Measurements from ENCODE around the gene DNM1. TPM values are rescaled to one million over a fixed set of nuclear protein-coding genes. Genes with fewer than 3 reads are reported as not detected.

The DNM1 gene
- total and polyA plus RNA-seq, 2 of the 8 experiments (the other 6 are each of a cell fraction or from before 2014, with no cell fraction given), result 34.3 to 62.7 TPM

DNA sequence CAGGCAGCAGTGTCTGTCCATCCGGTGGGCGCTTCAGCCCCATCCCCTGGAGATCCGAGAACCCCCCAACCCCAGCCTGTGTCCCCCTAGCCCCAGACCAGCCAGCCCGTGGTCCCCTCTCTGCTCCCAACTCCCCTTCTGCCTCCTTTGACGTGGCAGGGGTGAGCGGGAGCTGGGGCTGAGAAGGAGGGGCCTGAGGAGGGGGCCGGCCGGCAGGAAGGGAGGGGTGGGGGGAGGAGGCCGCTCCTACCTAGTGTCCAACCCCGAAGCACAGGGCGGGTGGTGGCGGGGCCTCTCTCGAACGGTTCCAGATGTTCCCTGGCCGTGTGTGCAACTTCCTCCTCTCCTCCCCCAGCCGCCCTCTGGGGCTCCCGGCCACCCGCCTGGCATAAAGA lies 41.7 kb downstream of the DNM1 start:
- H2BK120ac ChIP-seq (replicated peaks; ENCODE audit: low read depth, low read length), result no peak overlapping the region
- TF ChIP-seq HDAC6 (IDR thresholded peaks at IDR 0.05; ENCODE audit: low read depth, low read length) (no peak), CEBPB (IDR thresholded peaks at IDR 0.05; ENCODE audit: low read depth, low read length) (no peak), CHD1 (IDR thresholded peaks at IDR 0.05; ENCODE audit: low read depth, low read length) (no peak), TCF12 (IDR thresholded peaks at IDR 0.05; ENCODE audit: low read depth, low read length) (0 out of 2 replicates have a peak, but pooled peaks have one; percentile 68)
- H2AFZ ChIP-seq (ENCODE audit: low read length), result no peak overlapping the region
- no peak overlapping the region for H3K23ac ChIP-seq (ENCODE audit: insufficient read length)
- H3K79me1 ChIP-seq (ENCODE audit: low read depth, low read length), result no peaks in the 10 kb centered on the region
- peak overlapping the region in 1 of 2 experiments; percentile 14; a peak in 2 of 4 replicates for H3K4me2 ChIP-seq (ENCODE audit: insufficient read depth in 1 of 2, low read depth in 2 of 2, low read length in 2 of 2)
- 47% methylated on average over 3 of the region's 18 CpGs; no CpG with 5 or more reads in 1 of the 2 experiments for WGBS, 2 experiments (ENCODE audit: extremely low coverage in 1 of 2, insufficient coverage in 1 of 2, insufficient read length in 1 of 2, insufficient replicate concordance in 2 of 2, low coverage in 1 of 2, low lambda C conversion rate in 2 of 2, missing lambda C conversion rate in 1 of 2)
- H2BK20ac ChIP-seq (ENCODE audit: low read length), result no peak overlapping the region
- H3K23me2 ChIP-seq (ENCODE audit: low read depth, low read length), result peaks cover 9% of the 10 kb centered on the region; the same call in 1 of the 2 replicates
- FAIRE-seq, result no peak
- H4K8ac ChIP-seq (ENCODE audit: extremely low read depth, insufficient read depth, low read length), result no peak overlapping the region; the same call in 1 of the 2 replicates
- H2AK5ac ChIP-seq (ENCODE audit: low read depth, low read length), result peak overlapping the region; percentile 90; the same call in 1 of the 2 replicates
- no peaks in the 10 kb centered on the region for H3K79me2 ChIP-seq (ENCODE audit: control insufficient read depth in 1 of 2, insufficient read depth in 2 of 2, low read length in 2 of 2)
- no peak overlapping the region for H3K18ac ChIP-seq (ENCODE audit: extremely low read depth, low read length)
- H3K27me3 ChIP-seq (replicated peaks in 1 of 4; ENCODE audit: control insufficient read depth in 3 of 4, extremely low read depth in 1 of 4, insufficient read depth in 3 of 4, low read length in 3 of 4), result no peaks in the 10 kb centered on the region; a peak in 1 of 7 replicates
- peaks cover 2 to 8% of the 10 kb centered on the region in 2 experiments for H4K20me1 ChIP-seq (replicated peaks in 1 of 2; ENCODE audit: control insufficient read depth in 1 of 2, insufficient read depth in 2 of 2, low read length in 2 of 2)
- peak overlapping the region; percentile 49 for H3K14ac ChIP-seq (ENCODE audit: insufficient read length)
- no peak overlapping the region for H3K56ac ChIP-seq (replicated peaks; ENCODE audit: insufficient read length, low read depth, low read length)
- no peak overlapping the region for H4K91ac ChIP-seq (replicated peaks; ENCODE audit: insufficient read length, low read length)
- H3K9ac ChIP-seq (replicated peaks in 1 of 4; ENCODE audit: extremely low read depth in 1 of 4, low read depth in 3 of 4, low read length in 3 of 4), result no peak overlapping the region
- H3K4ac ChIP-seq (replicated peaks; ENCODE audit: insufficient read length, low read depth, low read length), result no peak overlapping the region
- H3K36me3 ChIP-seq (ENCODE audit: control insufficient read depth in 2 of 4, insufficient read depth in 4 of 4, low read length in 3 of 4), result peaks cover 0 to 8% (median 2%) of the 10 kb centered on the region in 4 experiments; a peak in 2 of 8 replicates
- ChIA-PET POLR2A (ENCODE audit: partially characterized antibody) (interaction anchor here (0.9 to 1.3 kb wide), 3 partner anchors 12 to 23 kb away, joined by 3 to 5 read pairs (median 3); no protein-coding TSS in a partner anchor), CTCF (ENCODE audit: partially characterized antibody) (interaction anchor here (0.6 to 4.1 kb wide), 4 partner anchors 10 to 41 kb away, joined by 3 to 22 read pairs (median 4); partner anchors contain the start of gene DNM1)
- no peak overlapping the region for H2BK5ac ChIP-seq (ENCODE audit: low read depth, low read length)
- no peak overlapping the region for H4K5ac ChIP-seq (ENCODE audit: insufficient read length, low read depth, low read length)
- DNase-seq (ENCODE audit: low read depth in 1 of 2, low spot score in 2 of 2), result no peak
- H3K9me3 ChIP-seq (ENCODE audit: insufficient read depth in 2 of 2, low read depth in 1 of 2, low read length in 1 of 2), result no peaks in the 10 kb centered on the region
- H3K4me3 ChIP-seq (ENCODE audit: extremely low read depth in 1 of 4, insufficient read depth in 2 of 4, low read depth in 3 of 4, low read length in 4 of 4), result no peak overlapping the region; a peak in 1 of 8 replicates
- no peak overlapping the region for H2BK12ac ChIP-seq (ENCODE audit: low read depth, low read length)
- H3K27ac ChIP-seq (ENCODE audit: low read depth, low read length), result no peak overlapping the region
- peaks cover 3 to 19% (median 10%) of the 10 kb centered on the region in 4 experiments for H3K4me1 ChIP-seq (replicated peaks in 1 of 4; ENCODE audit: control insufficient read depth in 3 of 4, insufficient read depth in 4 of 4, low read length in 3 of 4)
- H2BK15ac ChIP-seq (ENCODE audit: low read length), result no peak overlapping the region
